Stimulated activated CD8-positive, alpha-beta memory T cell treated with anti-CD3 and anti-CD28 coated beads, Interleukin-7, amount 100 ng/mL, for 24 hours (primary cell): ENCODE data around the gene CXCL14.
"Not testable (repeated sequence)": the region's sequence is repeated elsewhere in the genome, so short reads cannot be mapped to it uniquely, and the experiment has no call there.

Source experiments
- DNase-seq: peaks from one replicate; pipeline ENCODE4 v3.0.0-alpha.2; 2020; ENCODE audit warnings: low read depth

Gene CXCL14

GRCh38 chr5:135543001-135543484 is 35.7 kb downstream of the CXCL14 start:
- DNase-seq: no peak

- no peak for DNase-seq
Observed at GRCh38 chr5:135541807-135542502, 36.8 kb downstream of the CXCL14 start.

- DNase-seq: no peak
Observed at GRCh38 chr5:135539430-135540005, 39.3 kb downstream of the CXCL14 start.

GRCh38 chr5:135538261-135538660 is 40.5 kb downstream of the CXCL14 start:
- DNase-seq: no peak

GRCh38 chr5:135537745-135538144 is 41.0 kb downstream of the CXCL14 start:
- no peak for DNase-seq

- no peak for DNase-seq
Observed at GRCh38 chr5:135537271-135537670, 41.5 kb downstream of the CXCL14 start.

GRCh38 chr5:135535820-135536801 is 42.7 kb downstream of the CXCL14 start, which contains the start of gene NEUROG1:
NEUROG1 (minus strand) TSS chr5:135535964; CDS start chr5:135535690, 274 bp downstream.
- DNase-seq: no peak

- DNase-seq: no peak
Observed at GRCh38 chr5:135535420-135535819, 43.4 kb downstream of the CXCL14 start.

GRCh38 chr5:135534609-135535419 is 44.0 kb downstream of the CXCL14 start:
- no peak for DNase-seq

GRCh38 chr5:135533794-135534193 is 45.0 kb downstream of the CXCL14 start:
- no peak for DNase-seq

GRCh38 chr5:135533334-135533733 is 45.5 kb downstream of the CXCL14 start:
- DNase-seq: no peak

- not testable (repeated sequence) for DNase-seq
Observed at GRCh38 chr5:135529576-135529975, 49.2 kb downstream of the CXCL14 start.

- no peak for DNase-seq
Observed at GRCh38 chr5:135526924-135527323, 51.9 kb downstream of the CXCL14 start.

- DNase-seq: no peak
Observed at GRCh38 chr5:135521964-135522363, 56.8 kb downstream of the CXCL14 start.
